Activated CD8-positive, alpha-beta memory T cell treated with anti-CD3 and anti-CD28 coated beads, Interleukin-2, amount 50 U/mL, for 1 hour (primary cell): Measurements from ENCODE around the gene NOTCH1.

Experiments used
- DNase-seq: peaks from one replicate; pipeline ENCODE4 v3.0.0-alpha.2; 2020; ENCODE audit errors: extremely low read depth

Gene NOTCH1

GRCh38 chr9:136544964-136545691, 720 bp downstream of the NOTCH1 start:
- no peak for DNase-seq

GRCh38 chr9:136544548-136544963, 1.3 kb downstream of the NOTCH1 start:
- no peak for DNase-seq

GRCh38 chr9:136543830-136544547, 1.9 kb downstream of the NOTCH1 start:
- DNase-seq, result no peak

DNA sequence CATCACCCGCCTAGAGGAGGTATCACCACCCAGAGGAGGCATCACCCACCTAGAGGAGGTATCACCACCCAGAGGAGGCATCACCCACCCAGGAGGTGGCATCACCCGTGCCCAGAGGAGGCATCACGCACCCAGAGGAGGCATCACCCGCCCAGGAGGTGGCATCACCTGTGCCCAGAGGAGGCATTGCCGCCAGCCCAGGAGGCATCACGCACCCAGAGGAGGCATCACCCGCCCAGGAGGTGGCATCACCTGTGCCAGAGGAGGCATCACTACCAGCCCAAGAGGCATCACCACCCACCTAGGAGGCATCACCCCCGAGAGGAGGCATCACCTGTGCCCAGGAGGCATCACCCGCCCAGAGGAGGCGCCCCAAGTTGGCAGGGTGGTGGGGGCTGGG, 2.6 kb downstream of the NOTCH1 start:
- no peak for DNase-seq

GRCh38 chr9:136542241-136543040, 3.4 kb downstream of the NOTCH1 start:
- DNase-seq, result no peak

- DNase-seq, result no peak
Measured at GRCh38 chr9:136541709-136542108, 4.1 kb downstream of the NOTCH1 start.

DNA sequence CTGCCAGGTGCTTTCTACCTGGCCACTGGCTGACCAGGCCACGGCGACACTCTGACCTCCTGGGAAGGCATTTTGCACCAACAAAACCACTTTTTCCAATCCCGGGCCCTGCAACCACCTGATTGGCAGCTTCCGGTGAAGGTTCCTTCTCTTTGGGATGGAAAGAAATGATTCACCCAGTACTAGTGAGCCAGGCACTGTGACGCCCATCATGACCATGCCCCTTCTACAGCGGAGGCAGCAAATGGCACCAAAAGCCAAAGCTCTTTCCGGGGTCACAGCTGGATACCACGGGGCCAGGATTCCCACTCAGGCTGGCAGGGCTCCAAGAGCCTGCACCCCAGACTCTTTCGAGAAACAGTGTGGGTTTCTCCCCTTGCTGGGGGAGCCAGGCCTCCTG, 4.7 kb downstream of the NOTCH1 start:
- DNase-seq, result no peak

- peak; percentile 81 for DNase-seq
Measured at GRCh38 chr9:136539427-136540421, 6.1 kb downstream of the NOTCH1 start.

- DNase-seq, result no peak
Measured at GRCh38 chr9:136538599-136539426, 7.0 kb downstream of the NOTCH1 start.

DNA sequence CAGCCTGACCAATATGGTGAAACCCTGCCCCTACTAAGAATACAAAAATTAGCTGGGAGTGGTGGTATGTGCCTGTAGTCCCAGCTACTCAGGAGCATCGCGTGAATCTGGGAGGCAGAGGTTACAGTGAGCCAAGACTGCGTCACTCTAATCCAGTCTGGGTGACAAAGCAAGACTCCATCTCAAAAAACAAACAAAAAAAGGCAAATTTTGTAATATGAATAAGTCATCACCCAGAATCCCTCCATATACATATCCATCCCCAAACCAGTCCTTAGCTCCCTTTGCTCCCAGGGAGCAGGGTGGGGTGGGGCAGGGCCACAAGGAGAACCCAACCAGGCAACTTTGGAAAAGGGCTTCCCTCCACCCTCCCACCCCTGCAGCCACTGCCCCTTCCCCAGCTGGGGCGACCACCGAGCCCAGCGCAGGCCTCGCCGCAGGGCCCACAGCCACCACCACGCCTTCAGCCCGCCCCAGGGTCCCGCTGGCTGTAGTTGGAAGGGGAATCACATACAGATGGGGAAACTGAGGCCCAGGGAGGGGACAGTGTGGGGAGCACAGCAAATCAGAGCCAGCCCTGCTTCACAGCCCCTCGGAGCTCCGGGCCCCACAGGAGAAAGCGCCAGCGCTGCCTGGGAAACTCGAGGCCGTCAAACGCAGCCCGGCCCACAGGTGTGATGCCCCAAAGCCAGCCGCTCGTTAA, 7.8 kb downstream of the NOTCH1 start:
- DNase-seq, result no peak

DNA sequence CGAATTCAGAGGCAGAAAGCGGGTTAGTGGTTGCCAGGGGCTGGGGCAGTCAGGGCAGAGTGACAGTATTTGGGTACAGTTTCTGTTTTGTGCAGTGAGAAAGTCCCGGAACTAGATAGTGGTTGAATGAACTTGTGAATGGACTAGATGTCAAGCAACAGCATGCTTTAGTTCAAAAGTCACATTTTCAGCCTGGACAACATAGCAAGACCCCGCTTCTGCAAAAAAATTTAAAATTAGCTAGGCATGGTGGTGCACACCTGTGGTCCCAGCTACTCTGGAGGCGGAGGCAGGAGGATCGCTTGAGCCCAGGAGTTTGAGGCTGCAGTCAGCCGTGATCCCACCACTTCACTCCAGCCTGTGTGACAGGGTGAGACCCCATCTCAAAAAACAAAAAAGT, 8.4 kb downstream of the NOTCH1 start:
- no peak for DNase-seq

GRCh38 chr9:136536721-136537241, 9.1 kb downstream of the NOTCH1 start:
- no peak for DNase-seq

DNA sequence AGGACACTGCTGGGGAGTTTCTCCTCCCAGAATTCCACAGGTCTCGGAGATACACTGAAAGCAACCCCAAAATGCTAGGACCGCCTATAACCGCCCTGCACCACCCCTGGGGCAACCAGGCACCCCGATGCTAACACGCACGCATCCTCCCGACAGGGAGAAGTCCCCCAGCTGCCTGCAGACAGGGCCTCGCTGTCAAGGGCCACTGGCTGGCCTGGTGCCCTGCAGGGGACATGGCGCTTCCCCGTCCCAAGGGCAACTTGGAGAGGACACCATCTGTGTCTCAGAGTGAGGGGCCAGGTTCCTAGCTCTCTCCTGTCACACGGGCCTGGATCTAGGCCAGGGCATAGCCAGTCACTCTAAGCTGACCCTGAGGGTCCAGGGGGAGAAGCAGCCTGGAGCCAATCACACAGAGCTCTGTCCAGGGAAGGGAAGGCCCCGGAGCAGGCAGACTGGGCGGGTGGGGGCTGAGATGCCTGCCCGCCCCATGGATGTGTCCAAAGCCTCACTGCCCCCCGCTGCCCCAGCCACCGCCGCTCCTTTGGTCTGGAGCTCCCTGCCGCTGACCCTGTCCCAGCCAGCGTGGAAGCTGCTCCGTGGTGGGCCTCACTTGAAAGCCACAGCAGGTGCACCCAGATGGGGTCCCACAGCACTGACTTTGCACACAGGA, 9.7 kb downstream of the NOTCH1 start:
- no peak for DNase-seq

DNA sequence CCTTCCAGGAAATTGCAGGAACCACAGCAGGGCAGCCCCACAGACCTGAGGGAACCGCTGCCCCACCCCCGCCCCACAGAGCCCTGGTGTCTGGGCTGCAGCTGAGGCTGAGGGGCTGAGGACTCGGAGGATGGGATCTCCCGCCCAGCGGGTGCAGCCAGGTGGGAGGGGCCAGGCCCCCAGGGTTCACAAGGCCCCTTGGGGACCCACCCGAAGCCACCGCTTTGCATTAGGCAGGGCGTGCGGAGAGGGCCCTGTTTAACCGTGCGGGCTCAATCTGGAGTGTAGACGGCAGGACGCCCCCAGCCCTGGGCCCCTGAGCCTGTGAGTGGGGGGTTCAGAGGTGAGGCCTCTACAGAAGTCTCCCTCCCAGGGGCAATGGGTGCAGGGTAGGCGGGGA, 10.8 kb downstream of the NOTCH1 start:
- no peak for DNase-seq

GRCh38 chr9:136534366-136534765, 11.5 kb downstream of the NOTCH1 start:
- no peak for DNase-seq

- peak; percentile 45 for DNase-seq
Measured at GRCh38 chr9:136533775-136534157, 12.1 kb downstream of the NOTCH1 start.

DNA sequence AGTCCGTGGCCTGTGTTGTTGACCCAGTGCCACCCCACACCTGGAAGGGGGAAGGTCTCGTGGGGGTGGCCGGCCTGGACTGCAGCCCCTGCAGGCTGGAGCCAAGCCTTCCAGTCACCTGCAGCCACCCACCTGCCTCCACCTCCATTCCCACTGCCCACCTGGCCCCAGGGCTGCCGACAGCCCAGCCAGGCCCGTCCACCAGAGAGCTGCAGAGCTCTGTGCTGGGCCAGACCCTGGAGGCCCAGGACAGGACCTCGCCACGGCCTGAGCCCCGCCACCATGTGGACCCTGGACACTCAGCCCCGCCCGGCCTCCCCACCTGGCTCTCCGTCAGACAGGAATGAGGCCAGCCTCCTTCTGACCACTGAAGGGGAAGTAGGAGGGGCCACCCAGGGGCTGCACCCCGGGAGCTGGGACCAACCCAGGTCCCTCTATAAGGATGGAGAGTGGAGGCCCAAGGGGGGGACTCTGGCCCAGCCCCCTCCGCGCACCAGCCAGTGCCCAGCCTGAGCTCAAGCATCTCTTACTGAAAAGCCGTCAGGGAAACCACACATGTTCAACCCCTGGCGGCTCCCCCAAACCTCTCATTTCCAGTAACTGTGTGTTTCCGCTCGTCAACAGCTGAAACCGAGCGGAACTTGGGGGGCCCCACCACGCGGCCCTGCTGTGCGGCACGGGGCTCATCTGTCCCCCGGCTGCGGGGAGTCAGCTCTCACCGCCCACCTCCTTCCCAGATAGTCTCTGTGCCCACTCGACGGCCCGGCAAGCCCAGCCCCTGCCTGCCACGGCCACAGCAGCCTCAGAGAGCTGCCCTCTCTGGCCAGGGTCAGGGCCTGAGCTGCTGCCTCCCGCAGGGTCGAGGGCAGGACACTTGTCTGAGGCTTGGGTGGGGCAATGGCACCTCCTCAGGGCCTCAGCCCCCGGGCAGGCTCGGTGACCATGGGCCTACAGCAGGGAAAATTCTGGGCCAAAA, 12.8 kb downstream of the NOTCH1 start:
- no peak for DNase-seq
